GM19239 (cell line): ENCODE results near the gene FERMT3.

Experiments used
- DNase-seq: peaks from one replicate; pipeline ENCODE4 v3.0.0; 2011; ENCODE audit warnings: low spot score; ENCODE audit not compliant: insufficient read length
- FAIRE-seq: peaks from 2 replicates; lab custom pipeline; 2011; peaks lifted over from hg19 to GRCh38; lab: Jason Lieb, UNC

Gene FERMT3

DNA sequence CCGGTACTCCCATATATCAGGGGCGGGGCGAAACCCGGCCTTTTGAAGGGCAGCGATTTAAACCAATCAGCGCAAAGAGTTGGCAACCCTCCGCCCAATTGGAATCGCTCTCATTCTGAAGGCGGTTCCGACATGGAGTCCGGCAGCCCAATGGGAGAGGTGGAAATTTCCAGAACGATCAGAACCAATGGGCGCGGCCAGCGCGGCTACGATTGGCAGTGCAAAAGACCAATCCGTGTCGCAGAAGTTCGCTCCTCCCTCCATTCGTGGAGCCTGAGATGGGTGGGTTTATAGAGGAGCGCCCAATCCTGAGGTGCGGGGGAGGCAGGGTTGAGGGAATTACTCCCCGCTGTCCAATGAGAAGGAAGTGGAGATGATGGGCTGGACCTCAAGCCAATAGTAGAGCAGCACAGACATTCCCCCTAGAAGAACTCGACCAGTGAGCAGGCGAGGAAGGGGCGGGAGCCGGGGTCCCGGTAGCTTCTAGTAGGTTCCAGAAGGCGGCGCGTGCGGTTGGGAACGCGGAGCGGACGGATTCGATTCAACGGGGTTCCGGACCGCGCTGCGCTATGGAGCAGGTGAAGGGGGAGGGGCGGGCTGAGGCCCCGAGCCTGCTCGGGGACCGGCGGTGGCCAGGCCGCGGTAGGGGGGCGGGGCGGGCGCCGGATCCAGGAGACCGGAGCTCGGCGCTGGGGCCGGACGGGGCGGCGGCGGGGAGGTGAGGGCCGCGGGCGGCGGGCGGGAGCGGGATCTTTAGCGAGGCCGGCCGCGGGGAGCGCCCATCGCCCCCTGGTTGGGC is 20.6 kb upstream of the FERMT3 start, which contains the start of gene STIP1:
Gene STIP1 (plus strand): TSS at position 479 of the 799 bp plus-strand sequence. CDS start 91 bp downstream, at position 570.
- peak; percentile 97 for DNase-seq
- peak; percentile 94 for FAIRE-seq

DNA sequence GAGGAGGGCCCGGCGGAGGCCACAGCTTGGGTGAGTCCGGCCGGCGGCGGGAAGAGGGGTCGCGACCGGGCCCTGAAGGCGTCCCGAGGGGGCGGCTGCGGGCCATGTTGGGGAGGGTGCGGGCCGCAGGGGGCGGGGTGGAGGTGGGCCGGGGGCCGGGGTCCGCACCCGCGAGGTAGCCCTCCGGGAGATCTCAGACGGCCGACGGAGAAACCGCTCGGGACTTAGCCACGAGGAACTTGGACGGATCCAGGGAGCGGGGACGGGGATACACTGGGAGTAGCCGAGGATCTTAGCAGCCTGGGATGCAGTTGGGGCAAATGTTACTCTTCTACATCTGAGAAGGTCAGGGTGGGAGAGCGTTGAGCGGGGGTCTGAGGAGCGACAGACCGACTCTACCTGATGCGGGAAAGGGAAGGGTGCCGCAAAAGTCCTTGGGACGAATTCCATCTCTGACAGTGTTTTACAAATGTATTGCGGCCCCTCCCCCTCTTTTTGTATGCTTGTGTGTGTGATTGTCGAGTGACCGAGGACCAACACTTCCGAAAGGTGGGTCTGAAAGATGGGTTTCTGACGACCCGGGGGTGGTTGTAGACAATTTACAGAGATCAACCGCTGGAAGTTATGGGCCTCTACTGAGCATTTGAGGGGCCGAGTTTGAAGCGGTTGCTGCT is 19.9 kb upstream of the FERMT3 start:
- DNase-seq (no peak), FAIRE-seq (no peak)

DNA sequence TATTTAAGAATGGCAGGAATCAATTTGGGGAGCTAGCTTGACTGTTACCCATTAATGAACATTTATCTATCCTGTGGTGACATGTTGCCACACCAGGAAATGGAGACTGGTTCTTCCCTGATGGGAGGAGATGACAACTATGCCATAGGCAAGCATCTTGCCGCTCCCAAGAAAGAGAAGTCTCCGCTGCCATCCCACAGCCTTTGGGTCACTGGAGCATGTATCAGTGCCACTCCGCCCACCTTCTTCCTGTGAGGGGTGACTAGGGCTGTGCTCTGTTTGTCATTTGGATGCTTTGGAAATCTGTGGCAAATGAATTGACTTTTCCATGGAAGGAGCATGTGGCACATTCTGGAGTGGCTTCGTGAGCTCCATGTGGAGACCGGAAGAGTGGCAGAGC is 14.1 kb upstream of the FERMT3 start:
- DNase-seq, result no peak
- no peak for FAIRE-seq

DNA sequence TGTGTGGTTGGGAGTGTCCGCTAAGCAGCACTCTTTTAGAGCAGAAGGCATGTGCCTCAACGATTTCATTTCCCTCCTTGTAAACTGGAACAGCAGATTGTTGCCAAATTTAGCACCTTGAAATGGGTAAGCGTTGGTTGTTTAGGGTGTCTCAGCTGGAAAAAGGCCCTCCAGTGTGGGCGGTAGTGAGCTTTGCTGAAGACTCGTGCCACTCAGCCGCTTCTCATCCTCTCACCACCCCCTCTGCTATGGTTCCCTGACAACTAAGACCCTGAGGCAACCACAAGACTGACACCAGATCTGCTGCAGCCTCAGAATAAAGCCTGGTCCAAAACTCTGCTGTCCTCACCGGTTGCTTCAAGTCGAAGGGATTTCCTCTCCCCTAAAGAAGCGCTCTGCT is 9.9 kb upstream of the FERMT3 start:
- DNase-seq, result no peak
- no peak for FAIRE-seq

DNA sequence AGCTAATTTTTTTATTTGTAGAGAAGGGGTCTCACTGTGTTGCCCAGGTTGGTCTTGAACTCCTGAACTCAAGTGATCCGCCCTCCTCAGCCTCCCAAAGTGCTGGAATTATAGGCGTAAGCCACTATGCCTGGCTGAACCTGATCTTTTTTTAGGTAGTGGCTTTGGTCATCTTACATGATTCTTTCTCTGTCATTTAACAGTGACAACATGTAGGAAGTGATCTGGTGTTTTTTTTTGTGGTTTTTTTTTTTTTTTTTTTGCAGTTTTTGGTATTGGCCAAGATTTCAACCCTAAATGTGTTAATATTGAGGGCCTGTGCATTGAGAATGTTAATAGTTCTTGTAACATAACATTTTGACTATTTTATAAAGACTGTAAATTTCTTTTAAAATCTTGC is 8.0 kb upstream of the FERMT3 start:
- no peak for DNase-seq
- FAIRE-seq, result no peak

DNA sequence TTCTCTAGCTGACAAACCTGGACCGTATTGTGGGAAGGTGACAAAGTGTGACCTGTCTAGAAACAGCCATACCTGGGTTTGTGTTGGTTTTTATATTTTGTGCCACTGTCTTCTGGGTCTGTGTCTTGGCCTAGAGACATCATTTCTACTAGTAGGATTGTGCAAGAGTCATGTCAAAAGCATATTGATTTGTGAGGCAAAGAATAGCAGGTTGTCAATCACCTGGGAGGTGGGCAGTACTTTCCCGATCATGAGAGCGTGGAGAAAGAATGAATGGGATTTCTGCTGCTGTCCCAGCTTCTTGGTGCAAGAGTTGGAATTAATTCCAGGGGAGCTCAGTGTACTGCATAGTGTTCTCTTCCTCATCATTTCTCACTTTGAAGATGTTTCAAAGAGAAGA is 5.0 kb upstream of the FERMT3 start:
- FAIRE-seq, result no peak
- DNase-seq, result no peak

DNA sequence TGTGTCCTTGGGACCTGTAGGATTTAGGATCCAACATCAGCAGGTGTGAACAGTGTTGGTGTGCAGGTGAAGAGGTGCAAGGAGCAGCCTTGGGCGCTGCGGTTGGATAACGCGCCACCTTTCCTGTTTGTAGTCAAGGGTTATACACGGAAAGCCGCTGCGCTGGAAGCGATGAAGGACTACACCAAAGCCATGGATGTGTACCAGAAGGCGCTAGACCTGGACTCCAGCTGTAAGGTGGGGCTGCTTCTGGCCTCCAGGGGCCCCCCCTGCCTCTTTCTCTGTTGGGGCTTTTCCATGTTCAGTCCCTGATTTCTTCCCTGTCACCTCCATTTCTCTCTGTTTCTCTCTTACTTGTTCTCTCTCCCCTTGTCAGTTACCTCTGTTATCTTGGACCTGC is 3.5 kb upstream of the FERMT3 start:
- DNase-seq, result no peak
- no peak for FAIRE-seq

DNA sequence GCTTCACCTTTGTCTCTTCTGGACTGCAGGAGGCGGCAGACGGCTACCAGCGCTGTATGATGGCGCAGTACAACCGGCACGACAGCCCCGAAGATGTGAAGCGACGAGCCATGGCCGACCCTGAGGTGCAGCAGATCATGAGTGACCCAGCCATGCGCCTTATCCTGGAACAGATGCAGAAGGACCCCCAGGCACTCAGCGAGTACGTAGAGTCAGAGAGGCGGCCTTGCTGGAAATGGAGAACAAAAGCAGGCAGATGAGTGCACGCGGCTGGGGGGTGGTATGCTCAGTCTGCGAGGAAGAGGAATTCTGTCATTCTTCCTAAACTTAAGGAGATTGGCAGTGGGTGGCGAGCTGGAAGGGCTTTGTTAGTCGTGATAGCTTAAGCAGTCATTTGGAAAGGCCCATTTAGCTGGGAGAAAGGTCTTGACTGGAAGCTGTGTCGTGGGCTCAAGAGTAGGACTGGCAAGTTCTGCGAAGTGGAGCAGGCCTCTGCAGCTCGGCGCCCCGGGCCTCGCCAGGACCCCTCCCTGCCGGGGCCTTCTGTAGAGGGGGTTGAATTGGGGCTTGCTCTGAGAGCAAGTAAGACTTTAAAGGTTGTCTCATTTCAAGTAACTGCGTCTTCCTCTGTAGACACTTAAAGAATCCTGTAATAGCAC is 3.0 kb upstream of the FERMT3 start:
- no peak for FAIRE-seq

DNA sequence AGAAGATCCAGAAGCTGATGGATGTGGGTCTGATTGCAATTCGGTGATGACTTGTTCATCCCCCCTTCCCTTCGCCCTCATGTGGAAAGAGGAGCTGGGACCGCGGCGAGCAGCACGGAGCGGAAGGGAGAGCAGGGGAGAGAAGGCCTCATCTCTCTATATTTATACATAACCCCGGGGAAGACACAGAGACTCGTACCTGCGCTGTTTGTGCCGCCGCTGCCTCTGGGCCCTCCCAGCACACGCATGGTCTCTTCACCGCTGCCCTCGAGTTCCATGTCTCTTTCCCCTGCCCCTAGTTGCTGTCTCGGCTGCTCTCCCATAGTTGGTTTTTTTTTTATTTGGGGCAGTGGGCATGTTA is 2.5 kb upstream of the FERMT3 start:
- FAIRE-seq (no peak), DNase-seq (no peak)

More for the DNA sequence above, 3.0 kb upstream of the FERMT3 start:
- no peak for DNase-seq

DNA sequence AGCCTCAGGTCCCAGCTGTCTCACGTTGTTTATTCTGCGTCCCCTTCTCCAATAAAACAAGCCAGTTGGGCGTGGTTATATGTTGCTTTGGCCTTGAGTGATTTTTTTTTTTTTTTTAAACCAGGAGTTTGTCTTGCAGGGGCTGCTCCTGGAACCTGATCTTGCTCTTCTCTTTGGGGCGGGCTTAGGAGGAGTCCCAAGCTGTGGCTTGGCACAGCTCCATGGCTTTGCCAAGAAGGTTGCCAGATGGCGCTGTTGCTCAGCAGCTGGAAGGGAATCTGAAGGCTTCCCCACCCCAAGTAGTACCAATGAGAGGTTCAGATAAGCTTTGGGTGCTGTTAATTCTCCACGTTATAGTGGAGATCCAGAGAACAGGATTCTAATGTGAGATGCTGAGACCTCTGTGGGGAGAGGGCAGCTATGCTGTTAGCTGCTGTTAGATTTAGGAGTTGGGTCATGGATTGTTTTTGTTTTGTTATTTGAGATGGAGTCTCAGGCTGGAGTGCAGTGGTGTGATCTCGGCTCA is 2.0 kb upstream of the FERMT3 start:
- DNase-seq, result peak; percentile 74
- FAIRE-seq, result no peak

DNA sequence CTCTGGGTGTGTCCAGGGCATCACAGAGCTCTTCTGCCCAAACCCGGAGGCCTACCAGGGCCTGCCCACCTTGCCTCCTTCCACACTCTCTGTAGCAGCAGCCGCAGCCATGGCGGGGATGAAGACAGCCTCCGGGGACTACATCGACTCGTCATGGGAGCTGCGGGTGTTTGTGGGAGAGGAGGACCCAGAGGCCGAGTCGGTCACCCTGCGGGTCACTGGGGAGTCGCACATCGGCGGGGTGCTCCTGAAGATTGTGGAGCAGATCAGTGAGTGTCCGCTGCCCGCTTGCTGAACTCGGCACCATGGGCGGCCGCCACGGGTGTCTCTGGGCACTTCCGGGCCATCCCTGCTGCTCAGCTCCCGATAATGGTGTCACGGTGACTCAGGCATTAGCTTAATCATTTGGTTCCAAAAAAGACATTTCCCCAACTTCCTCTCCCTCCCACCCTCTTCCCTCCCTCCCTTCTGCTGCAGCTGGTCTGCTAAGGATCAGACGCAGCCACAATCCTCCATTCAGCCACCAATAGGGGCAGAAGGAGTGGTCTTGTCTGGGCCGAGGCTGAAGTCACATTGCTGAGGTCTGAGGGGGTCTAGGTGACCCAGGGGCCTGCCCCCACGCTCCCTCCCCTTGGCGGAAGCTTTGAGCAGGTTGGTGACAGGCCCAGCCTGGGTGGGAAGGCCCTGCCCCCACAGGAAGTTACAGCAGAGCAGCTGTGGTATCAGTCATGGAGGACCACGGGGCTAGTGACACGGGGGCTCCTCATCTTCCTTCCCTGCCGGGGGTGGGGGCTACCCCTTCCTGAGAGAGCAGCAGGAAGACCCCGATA is 950 bp downstream of the FERMT3 start:
- peak; percentile 90 for FAIRE-seq
- DNase-seq, result peak; percentile 97

DNA sequence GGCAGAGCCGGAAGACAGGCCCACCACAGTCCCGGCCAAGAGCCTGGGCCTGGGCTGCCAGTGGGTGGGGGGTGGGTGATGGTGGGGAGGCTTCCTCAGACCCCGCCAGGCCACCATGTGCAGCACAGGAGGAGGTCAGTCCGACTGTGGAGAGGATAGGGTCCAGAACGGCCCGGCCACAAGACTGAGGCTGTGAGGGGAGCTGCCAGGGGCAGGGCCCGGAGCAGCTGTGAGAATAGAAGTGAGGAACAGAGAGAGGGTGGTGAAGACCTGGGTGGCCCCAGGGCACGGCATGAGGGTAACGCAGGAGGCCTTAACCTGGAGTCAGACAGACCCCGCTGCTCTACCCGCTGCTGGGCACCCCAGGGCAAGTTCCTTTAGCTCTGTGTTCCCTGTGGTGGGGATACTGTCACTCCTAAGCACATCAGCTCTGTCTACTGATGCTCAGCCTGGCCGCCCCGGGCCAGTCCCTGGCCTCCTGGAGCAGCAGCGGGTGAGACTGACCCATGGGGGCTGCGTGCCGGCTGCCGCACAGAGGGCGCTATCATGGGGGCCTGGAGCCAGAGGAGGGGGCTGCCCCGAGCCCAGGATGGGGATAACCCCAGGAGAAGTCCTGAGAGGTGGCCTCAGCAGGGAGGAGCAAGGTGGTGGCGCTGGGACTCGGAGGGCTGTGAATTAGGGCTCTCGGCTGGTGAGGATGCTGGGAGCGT is 1.7 kb downstream of the FERMT3 start:
- FAIRE-seq, result no peak

DNA sequence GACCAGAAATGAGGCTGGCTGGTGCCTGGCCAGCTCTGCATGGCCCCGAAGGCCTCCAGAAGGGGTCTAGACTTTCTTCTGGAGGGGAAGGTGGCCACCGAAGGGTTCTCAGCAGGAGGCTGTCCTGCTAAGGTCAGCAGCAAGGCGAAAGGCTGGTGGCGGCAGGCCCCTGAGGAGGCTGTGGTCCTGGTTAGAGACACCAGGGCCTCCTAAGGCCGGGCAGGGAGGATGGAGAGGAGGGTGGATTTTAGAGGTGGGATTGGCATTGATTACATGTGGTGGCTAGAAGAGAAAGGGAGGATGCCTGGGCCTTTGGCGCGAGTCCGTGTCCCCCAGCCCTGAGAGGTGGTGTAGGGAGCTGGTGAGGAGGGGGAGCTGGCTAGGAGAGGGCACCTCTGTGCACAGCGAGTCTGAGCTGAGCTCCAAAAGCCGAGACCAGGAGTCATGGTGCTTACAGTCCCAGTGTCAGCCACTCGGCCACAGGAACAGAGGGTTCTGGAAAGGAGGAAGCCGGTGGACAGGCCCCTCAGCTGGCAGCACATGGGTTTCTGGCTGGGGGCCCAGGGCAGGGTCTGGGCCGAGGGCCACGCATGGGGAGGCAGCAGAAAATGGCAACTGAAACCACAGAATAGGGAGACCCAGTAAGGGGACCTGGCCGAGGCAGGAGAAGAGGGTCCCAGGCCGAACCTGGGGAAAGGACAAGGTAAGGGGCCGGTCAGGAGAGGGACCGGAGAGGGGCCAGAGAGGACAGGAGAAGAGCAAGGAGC is 2.5 kb downstream of the FERMT3 start:
- no peak for FAIRE-seq
- no peak for DNase-seq

More for the DNA sequence above, 1.7 kb downstream of the FERMT3 start:
- DNase-seq, result no peak

DNA sequence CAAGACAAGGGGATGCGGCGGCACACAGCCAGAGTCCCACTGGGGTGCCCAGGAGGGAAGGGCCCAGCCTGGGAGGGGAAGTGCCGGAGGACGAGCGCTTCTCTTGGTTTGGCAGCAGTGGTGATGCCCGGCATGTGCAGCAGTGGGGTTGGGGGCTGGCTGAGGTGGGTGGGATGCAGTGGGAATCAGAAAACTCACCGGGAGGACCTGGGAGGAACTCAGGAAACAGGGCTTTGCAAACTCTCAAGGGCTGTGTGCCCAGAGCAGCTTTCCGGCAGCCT is 3.0 kb downstream of the FERMT3 start:
- no peak for FAIRE-seq

DNA sequence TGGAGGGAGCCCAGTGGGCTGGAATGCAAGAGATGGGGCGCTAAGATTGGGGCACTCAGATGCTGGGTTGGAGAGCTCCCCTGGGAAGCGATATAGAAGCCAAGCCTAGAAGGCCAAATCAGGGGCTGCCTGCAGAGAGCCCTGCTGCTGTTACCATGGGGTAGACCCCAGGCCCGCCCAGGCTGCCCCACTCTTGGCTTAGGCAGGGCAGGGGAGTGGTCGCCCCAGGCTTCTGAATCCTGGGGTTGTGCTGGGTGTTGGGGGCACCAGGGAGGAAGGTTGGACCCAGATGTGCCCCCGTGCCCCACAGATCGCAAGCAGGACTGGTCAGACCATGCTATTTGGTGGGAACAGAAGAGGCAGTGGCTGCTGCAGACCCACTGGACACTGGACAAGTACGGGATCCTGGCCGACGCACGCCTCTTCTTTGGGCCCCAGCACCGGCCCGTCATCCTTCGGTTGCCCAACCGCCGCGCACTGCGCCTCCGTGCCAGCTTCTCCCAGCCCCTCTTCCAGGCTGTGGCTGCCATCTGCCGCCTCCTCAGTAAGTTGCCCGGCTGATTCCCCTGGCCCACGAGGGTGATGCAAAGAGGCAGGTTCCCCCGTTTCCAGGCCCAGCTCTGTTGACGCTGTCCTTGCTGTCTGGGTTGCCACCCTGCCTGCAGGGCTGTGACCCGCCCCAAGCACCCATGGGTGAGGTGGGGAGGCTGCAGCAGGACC is 3.9 kb downstream of the FERMT3 start:
- FAIRE-seq (no peak), DNase-seq (no peak)

More for the DNA sequence above, 3.0 kb downstream of the FERMT3 start:
- DNase-seq, result no peak

DNA sequence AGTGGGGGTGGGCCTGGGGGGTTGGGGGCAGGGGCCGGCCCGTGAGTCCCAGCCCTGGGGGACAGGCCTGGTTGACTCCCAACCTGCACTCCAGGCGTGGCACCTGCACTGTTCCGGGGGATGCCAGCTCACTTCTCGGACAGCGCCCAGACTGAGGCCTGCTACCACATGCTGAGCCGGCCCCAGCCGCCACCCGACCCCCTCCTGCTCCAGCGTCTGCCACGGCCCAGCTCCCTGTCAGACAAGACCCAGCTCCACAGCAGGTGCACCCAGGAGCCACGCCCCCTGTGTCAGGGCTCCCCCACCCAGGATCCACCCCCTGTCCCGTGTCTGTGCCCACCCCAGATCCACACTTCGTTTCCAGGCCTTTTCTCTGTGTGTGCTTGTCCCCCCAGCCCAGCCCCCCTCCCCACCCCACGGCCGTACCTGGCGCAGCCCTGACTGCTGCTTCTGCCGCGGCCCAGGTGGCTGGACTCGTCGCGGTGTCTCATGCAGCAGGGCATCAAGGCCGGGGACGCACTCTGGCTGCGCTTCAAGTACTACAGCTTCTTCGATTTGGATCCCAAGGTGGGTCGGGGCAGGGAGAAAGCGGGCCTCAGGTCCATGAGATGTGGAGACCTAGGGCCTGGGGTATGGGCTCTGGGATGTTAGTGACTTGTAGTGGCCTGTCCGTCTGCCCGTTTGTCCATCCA is 4.8 kb downstream of the FERMT3 start:
- no peak for FAIRE-seq

DNA sequence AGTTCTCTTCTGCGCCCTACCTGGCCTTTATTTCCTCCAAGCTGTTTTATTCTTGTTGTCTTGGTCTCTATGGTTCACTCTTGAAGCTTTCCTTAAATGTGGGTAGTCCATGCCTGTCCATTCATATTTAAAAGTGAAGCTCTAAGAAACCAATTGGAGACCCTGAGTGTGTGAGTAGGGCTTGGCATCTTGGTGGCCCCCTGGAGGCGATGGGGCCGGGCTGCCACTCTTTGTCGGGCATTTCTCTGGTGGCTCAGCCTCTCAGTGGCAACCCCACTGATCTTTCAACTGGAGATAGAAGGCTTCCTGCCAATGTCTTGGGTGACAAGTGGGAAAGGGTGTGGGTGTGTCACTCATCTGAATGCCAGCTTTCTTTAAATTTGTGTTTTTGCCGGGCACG is 10.4 kb downstream of the FERMT3 start:
- no peak for DNase-seq
- no peak for FAIRE-seq

More for the DNA sequence above, 4.8 kb downstream of the FERMT3 start:
- DNase-seq, result no peak
